GM21528 (cell line): Measurements from ENCODE around the gene IGSF9.

Experiments used
- ATAC-seq: cut with Tn5 transposase; IDR thresholded peaks from one replicate; pipeline ENCODE4 v1.9.1; 2021; ENCODE audit warnings: mild to moderate bottlenecking, moderate library complexity; ENCODE audit not compliant: unreplicated experiment, low FRiP score

Gene IGSF9

GRCh38 chr1:159922511-159923202 is 22.8 kb downstream of the IGSF9 start:
- ATAC-seq, result no peak

GRCh38 chr1:159921700-159922504 is 23.5 kb downstream of the IGSF9 start:
- no peak for ATAC-seq

- ATAC-seq, result peak; percentile 24
Measured at GRCh38 chr1:159921251-159921650, 24.2 kb downstream of the IGSF9 start.

- ATAC-seq, result no peak
Measured at GRCh38 chr1:159920651-159921050, 24.8 kb downstream of the IGSF9 start.

- no peak for ATAC-seq
Measured at GRCh38 chr1:159920202-159920601, 25.2 kb downstream of the IGSF9 start.

- no peak for ATAC-seq
Measured at GRCh38 chr1:159919236-159919865, 26.1 kb downstream of the IGSF9 start.

- no peak for ATAC-seq
Measured at GRCh38 chr1:159918352-159919200, 26.8 kb downstream of the IGSF9 start.

- ATAC-seq, result no peak
Measured at GRCh38 chr1:159917533-159918351, 27.7 kb downstream of the IGSF9 start.

- no peak for ATAC-seq
Measured at GRCh38 chr1:159916242-159917051, 29.0 kb downstream of the IGSF9 start.

- no peak for ATAC-seq
Measured at GRCh38 chr1:159915571-159916241, 29.7 kb downstream of the IGSF9 start.

GRCh38 chr1:159914252-159915018 is 31.0 kb downstream of the IGSF9 start:
- no peak for ATAC-seq

GRCh38 chr1:159913451-159914192 is 31.8 kb downstream of the IGSF9 start:
- ATAC-seq, result no peak

- no peak for ATAC-seq
Measured at GRCh38 chr1:159911326-159912070, 33.9 kb downstream of the IGSF9 start.

GRCh38 chr1:159908031-159908940 is 37.1 kb downstream of the IGSF9 start:
- no peak for ATAC-seq

- ATAC-seq, result no peak
Measured at GRCh38 chr1:159906960-159907359, 38.5 kb downstream of the IGSF9 start.
